HG02678 (cell line): ENCODE measurements around the gene WWTR1.

Experiments
- ATAC-seq: cut with Tn5 transposase; IDR thresholded peaks from one replicate; pipeline ENCODE4 v1.9.1; 2021; ENCODE audit warnings: mild to moderate bottlenecking, moderate library complexity; ENCODE audit not compliant: unreplicated experiment

WWTR1 gene

DNA sequence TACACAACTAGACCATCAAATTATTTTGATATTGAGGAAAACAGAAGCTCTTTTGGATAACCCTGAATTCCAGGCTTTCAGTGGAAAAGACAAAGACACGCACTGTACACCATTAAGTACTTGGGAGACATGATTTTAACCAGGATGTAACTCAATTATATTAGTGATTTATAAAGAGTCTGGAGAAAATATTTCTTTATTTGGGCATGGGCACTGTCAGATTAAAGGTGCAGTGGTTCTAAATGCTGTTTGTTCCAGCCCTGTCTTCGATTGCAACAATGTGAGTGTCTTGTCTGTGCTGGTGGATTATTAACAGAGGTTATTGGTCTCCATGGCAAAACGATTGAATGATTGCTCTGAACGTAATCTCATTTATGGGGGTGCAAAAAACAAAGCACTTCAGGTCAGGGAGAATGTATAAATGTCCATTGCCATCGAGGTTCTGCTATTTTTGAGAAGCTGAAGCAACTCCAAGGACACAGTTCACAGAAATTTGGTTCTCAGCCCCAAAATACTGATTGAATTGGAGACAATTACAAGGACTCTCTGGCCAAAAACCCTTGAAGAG, 183.5 kb downstream of the WWTR1 start, which contains the start of gene TM4SF4:
TM4SF4 (plus strand) TSS at position 448 of the 568 bp plus-strand sequence. CDS start 181 bp downstream, outside the sequence.
- no peak for ATAC-seq

DNA sequence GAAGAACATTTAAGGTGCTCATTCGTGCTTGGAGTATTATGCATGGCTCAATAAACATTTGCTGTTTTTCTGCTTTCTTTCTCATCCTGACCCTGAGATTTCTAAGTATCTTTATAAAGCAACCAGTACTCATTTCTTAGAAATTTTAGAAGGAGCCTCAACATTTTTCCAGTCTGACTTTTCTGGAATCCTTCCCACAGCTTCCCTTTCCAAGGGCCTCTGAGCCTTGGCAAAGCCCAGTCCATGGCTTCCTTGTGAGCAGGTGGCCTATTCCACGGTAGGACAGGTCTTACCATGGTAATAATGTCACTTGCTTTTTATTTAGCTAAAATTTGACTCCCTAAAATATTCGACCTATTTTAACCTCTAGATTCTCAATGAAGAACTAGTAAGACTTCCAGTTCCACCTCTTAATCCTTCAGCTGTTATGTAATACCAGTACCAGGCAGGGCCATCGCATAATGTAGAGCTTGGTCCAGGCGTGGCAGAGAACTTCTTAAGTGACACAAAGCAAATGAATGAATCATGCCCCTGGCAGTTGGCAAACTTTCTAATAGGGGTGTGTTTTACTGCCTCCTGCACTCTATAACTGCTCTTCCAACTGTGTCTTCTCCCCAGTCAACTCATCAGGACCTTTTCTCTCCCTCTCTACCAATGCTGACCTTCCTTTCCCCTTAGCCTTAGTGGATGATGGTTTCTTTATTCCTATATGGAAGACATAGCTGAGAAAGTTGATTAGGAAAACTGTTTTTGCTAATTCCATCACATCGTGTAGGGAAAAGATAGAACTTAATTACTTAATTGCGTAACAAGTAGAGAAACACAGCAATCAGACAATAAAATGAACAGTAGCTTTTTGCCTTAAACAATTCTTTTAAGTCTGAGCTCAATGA, 184.2 kb downstream of the WWTR1 start:
- no peak for ATAC-seq

GRCh38 chr3:149472030-149472797, 185.6 kb downstream of the WWTR1 start:
- ATAC-seq = no peak

DNA sequence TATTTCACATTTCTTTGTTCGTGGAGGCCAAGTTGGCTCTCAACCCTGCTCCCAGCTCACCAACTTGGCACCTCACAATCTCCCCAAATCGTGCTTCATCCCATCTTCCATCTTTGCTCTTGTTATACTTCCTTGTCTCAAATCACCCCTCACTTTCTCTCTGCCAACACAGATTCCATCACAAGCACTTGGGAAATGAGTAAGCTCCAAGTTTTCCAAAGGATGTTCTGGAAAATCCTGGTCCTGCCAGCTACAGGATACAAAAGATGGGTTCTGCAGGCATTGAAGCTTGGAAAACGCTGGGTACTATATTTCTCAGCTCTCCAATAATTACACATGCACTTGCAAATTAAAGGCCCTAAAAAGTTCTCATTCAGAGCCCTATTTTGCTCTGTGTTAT, 187.4 kb downstream of the WWTR1 start:
- ATAC-seq = no peak

DNA sequence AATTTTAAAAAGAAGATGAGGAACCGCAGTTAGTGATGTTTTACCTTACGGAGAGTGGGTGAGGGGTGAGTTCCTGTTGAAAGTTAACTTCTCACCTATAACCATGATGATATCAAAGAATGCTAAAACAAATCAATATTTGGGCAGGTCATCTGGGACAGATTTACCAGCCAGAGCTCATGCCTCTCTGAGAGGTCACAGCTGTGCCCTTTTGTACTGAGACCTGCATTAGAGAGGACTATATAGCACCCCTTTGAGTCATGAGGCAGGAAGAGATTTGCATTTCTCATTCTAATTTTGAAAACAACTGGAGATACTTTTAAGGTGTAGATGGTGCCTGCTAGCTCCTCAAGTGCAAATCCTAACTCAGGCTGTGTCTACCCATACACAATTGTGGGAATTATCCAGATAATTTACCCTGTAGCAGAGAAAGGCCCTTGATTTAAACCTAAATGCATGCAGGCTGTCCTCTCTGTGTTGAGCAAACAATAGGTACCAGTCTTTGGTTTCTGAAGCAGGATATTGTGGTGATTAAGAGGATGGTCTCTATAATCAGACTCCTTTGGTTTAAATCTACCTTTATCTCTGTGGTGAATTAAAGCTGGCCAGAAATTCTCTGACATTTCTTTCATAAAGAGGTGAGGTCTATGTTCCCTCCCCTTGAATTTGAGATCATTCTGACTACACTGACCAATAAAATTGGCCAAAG, 189.2 kb downstream of the WWTR1 start:
- peak; percentile 84 for ATAC-seq
